Uterus (tissue), 2 donors: ENCODE data around the gene JMY.

Experiments
- CTCF ChIP-seq, 4 experiments: fragments of 200-600 bp in 2 of 4; fragments of 450-650 bp in 2 of 4; sonication (generic) in 2 of 4; IDR thresholded peaks; one replicate each; pipeline ENCODE4 v1.5.1; 2016 to 2019; ENCODE audit warnings: antibody characterized with exemption in 4 of 4, mild to moderate bottlenecking in 2 of 4, moderate library complexity in 1 of 4
- POLR2A ChIP-seq, 2 donors: fragments of 450-650 bp; IDR thresholded peaks; one replicate each; pipeline ENCODE4 v1.6.1; 2016; ENCODE audit warnings: antibody characterized with exemption in 2 of 2, mild to moderate bottlenecking in 1 of 2, moderate library complexity in 1 of 2

DNA sequence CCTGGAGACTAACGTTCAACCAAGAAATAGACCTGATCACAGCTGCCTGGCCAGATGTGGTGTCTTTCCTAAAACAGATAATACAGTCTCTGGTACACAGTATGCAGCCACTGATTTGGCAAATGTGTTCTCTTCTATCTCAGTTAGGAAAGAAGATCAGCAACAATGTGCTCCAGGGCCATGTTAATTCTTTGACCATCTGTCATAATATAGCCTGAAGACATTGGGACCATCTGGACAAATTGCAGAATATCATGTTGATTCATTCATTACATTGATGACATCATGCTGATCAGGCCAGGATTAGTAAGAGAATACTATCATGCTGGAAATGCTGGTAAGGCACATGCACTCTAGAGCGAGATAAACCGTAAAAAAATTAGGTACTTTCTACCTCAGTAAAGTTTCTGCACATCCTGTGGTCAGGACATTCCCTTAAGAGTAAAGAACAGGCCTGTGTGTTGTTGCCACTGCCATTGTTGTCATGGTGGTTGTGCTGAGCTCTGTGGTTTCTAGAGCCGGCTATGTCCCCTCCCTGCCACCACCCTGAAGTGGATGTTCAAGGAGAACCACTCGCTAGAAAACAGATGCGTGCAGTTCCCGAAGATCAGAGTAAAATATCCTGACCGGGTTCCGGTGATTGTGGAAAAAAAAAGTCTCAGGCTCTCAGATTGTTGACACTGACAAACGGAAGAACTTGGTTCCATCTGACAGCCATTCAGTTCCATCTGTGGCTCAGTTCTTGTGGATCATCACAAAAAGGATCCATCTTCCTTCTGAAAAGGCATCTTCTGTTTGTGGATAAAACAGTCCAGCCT, 6.4 kb upstream of the JMY start:
- TF ChIP-seq CTCF (IDR thresholded peaks at IDR 0.05) (no peak), POLR2A (IDR thresholded peaks at IDR 0.05) (no peak)
